Measurements from ENCODE around the gene ARL14EPL. TPM values are rescaled to one million over a fixed set of nuclear protein-coding genes. Genes with fewer than 3 reads are reported as not detected.
"Not testable (repeated sequence)": the region's sequence is repeated elsewhere in the genome, so short reads cannot be mapped to it uniquely, and the experiment has no call there.

ARL14EPL gene
- total RNA-seq, 2 experiments from 2014 or later, result not detected

- Mint-ChIP-seq H3K4me1 (ENCODE audit: low read depth) (no peaks in the 10 kb centered on the region), H3K4me3 (no peak overlapping the region), H3K27me3 (peaks cover 31% of the 10 kb centered on the region), H3K9me3 (no peaks in the 10 kb centered on the region), H3K36me3 (no peaks in the 10 kb centered on the region), H3K27ac (no peak overlapping the region)
- intact Hi-C loops (cut with micrococcal nuclease), result no loop called here
- POLR2A ChIA-PET, result no interaction called here
- CTCF ChIA-PET, result no interaction called here
- DNase-seq, result no peak
Measured at GRCh38 chr5:116063950-116064349, 31.7 kb downstream of the ARL14EPL start.

GRCh38 chr5:116068028-116068632 is 35.9 kb downstream of the ARL14EPL start:
- CTCF ChIA-PET, result interaction anchor here (0.7 to 3.7 kb wide), 16 partner anchors 9 to 760 kb away, joined by 3 to 24 read pairs (median 4); partner anchors contain the start of genes AP3S1, ATG12 and COMMD10

GRCh38 chr5:116071211-116071610 is 38.9 kb downstream of the ARL14EPL start:
- H3K4me3 Mint-ChIP-seq, result no peak overlapping the region
- H3K27me3 Mint-ChIP-seq, result peaks cover 16% of the 10 kb centered on the region
- DNase-seq, result no peak
- ChIA-PET CTCF (no interaction called here), POLR2A (no interaction called here)
- intact Hi-C loops (cut with micrococcal nuclease), result no loop called here
- no peak overlapping the region for H3K27ac Mint-ChIP-seq
- H3K4me1 Mint-ChIP-seq (ENCODE audit: low read depth), result peaks cover 13% of the 10 kb centered on the region
- no peaks in the 10 kb centered on the region for H3K9me3 Mint-ChIP-seq
- H3K36me3 Mint-ChIP-seq, result no peaks in the 10 kb centered on the region

More at GRCh38 chr5:116068028-116068632, 35.9 kb downstream of the ARL14EPL start:
- H3K9me3 Mint-ChIP-seq, result no peaks in the 10 kb centered on the region
- DNase-seq, result no peak
- H3K4me3 Mint-ChIP-seq, result no peak overlapping the region
- POLR2A ChIA-PET, result no interaction called here
- peaks cover 25% of the 10 kb centered on the region for H3K27me3 Mint-ChIP-seq
- no peak overlapping the region for H3K27ac Mint-ChIP-seq
- intact Hi-C loops (cut with micrococcal nuclease), result loop anchor here (1.0 kb wide), 2 partner anchors 229 to 434 kb away; no protein-coding TSS in a partner anchor
- H3K4me1 Mint-ChIP-seq (ENCODE audit: low read depth), result no peaks in the 10 kb centered on the region
- H3K36me3 Mint-ChIP-seq, result no peaks in the 10 kb centered on the region

GRCh38 chr5:116075191-116075831 is 43.0 kb downstream of the ARL14EPL start:
- Mint-ChIP-seq H3K9me3 (no peaks in the 10 kb centered on the region), H3K36me3 (peaks cover 4% of the 10 kb centered on the region), H3K27me3 (peaks cover 6% of the 10 kb centered on the region), H3K4me1 (ENCODE audit: low read depth) (peaks cover 25% of the 10 kb centered on the region), H3K27ac (no peak overlapping the region), H3K4me3 (no peak overlapping the region)
- DNase-seq, result peak; percentile 13
- intact Hi-C loops (cut with micrococcal nuclease), result no loop called here
- ChIA-PET POLR2A (no interaction called here), CTCF (interaction anchor here (0.9 to 1.8 kb wide), 3 partner anchors 9 to 441 kb away, joined by 3 to 7 read pairs (median 5); partner anchors contain the start of gene COMMD10)

GRCh38 chr5:116076496-116076895 is 44.2 kb downstream of the ARL14EPL start:
- POLR2A ChIA-PET, result interaction anchor here (0.9 kb wide), 1 partner anchor 10 kb away, joined by 4 read pairs; no protein-coding TSS in a partner anchor
- DNase-seq, result peak; percentile 15
- H3K27ac Mint-ChIP-seq, result no peak overlapping the region
- peaks cover 4% of the 10 kb centered on the region for H3K27me3 Mint-ChIP-seq
- no peaks in the 10 kb centered on the region for H3K9me3 Mint-ChIP-seq
- intact Hi-C loops (cut with micrococcal nuclease), result loop anchor here (1.0 kb wide), 1 partner anchor 8 kb away; no protein-coding TSS in a partner anchor
- CTCF ChIA-PET, result interaction anchor here (0.9 to 1.8 kb wide), 5 partner anchors 8 to 442 kb away, joined by 3 to 8 read pairs (median 5); partner anchors contain the start of gene COMMD10
- H3K4me1 Mint-ChIP-seq (ENCODE audit: low read depth), result peaks cover 25% of the 10 kb centered on the region
- H3K4me3 Mint-ChIP-seq, result no peak overlapping the region
- peaks cover 5% of the 10 kb centered on the region for H3K36me3 Mint-ChIP-seq

- ChIA-PET POLR2A (no interaction called here), CTCF (interaction anchor here (1.0 kb wide), 1 partner anchor 10 kb away, joined by 5 read pairs; no protein-coding TSS in a partner anchor)
- DNase-seq, result no peak
- H3K27ac Mint-ChIP-seq, result no peak overlapping the region
- no peaks in the 10 kb centered on the region for H3K9me3 Mint-ChIP-seq
- intact Hi-C loops (cut with micrococcal nuclease), result no loop called here
- peaks cover 10% of the 10 kb centered on the region for H3K36me3 Mint-ChIP-seq
- no peak overlapping the region for H3K4me3 Mint-ChIP-seq
- peaks cover 36% of the 10 kb centered on the region for H3K4me1 Mint-ChIP-seq (ENCODE audit: low read depth)
- peaks cover 4% of the 10 kb centered on the region for H3K27me3 Mint-ChIP-seq
Measured at GRCh38 chr5:116078199-116078598, 45.9 kb downstream of the ARL14EPL start.

GRCh38 chr5:116084287-116084691 is 52.0 kb downstream of the ARL14EPL start:
- Mint-ChIP-seq H3K4me1 (ENCODE audit: low read depth) (peaks cover 35% of the 10 kb centered on the region), H3K27ac (peak overlapping the region; percentile 83), H3K4me3 (peak overlapping the region; percentile 88), H3K27me3 (no peaks in the 10 kb centered on the region), H3K36me3 (peaks cover 21% of the 10 kb centered on the region), H3K9me3 (no peaks in the 10 kb centered on the region)
- CTCF ChIA-PET, result interaction anchor here (0.9 to 2.3 kb wide), 4 partner anchors 8 to 241 kb away, joined by 3 to 6 read pairs (median 4); no protein-coding TSS in a partner anchor
- DNase-seq, result peak; percentile 57
- POLR2A ChIA-PET, result no interaction called here
- intact Hi-C loops (cut with micrococcal nuclease), result loop anchor here (1.0 kb wide), 1 partner anchor 8 kb away; no protein-coding TSS in a partner anchor

GRCh38 chr5:116084871-116085715 is 52.8 kb downstream of the ARL14EPL start, which contains the start of gene COMMD10:
Gene COMMD10, plus strand, starts transcription at chr5:116085025.
- DNase-seq, result peak; percentile 81
- ChIA-PET POLR2A (interaction anchor here (0.9 kb wide), 1 partner anchor 13 kb away, joined by 4 read pairs; no protein-coding TSS in a partner anchor), CTCF (interaction anchor here (0.9 to 2.3 kb wide), 4 partner anchors 9 to 242 kb away, joined by 3 to 6 read pairs (median 4); no protein-coding TSS in a partner anchor)
- intact Hi-C loops (cut with micrococcal nuclease), result loop anchor here (1.0 to 5.0 kb wide), 3 partner anchors 9 to 543 kb away; partner anchors contain the start of genes AP3S1, ATG12 and FEM1C
- Mint-ChIP-seq H3K9me3 (no peaks in the 10 kb centered on the region), H3K36me3 (peaks cover 23% of the 10 kb centered on the region), H3K27ac (peak within 1 kb of the TSS; percentile 93), H3K27me3 (no peaks in the 10 kb centered on the region), H3K4me1 (ENCODE audit: low read depth) (peaks cover 37% of the 10 kb centered on the region), H3K4me3 (peak within 1 kb of the TSS; percentile 88)

GRCh38 chr5:116086309-116086708 is 54.0 kb downstream of the ARL14EPL start:
- peaks cover 37% of the 10 kb centered on the region for H3K4me1 Mint-ChIP-seq (ENCODE audit: low read depth)
- ChIA-PET CTCF (interaction anchor here (2.3 kb wide), 1 partner anchor 18 kb away, joined by 6 read pairs; no protein-coding TSS in a partner anchor), POLR2A (interaction anchor here (0.7 kb wide), 1 partner anchor 10 kb away, joined by 4 read pairs; no protein-coding TSS in a partner anchor)
- peak overlapping the region; percentile 64 for H3K27ac Mint-ChIP-seq
- H3K9me3 Mint-ChIP-seq, H3K27me3 Mint-ChIP-seq, DNase-seq: not testable (repeated sequence)
- peak overlapping the region; percentile 43 for H3K4me3 Mint-ChIP-seq
- peaks cover 25% of the 10 kb centered on the region for H3K36me3 Mint-ChIP-seq
- intact Hi-C loops (cut with micrococcal nuclease), result loop anchor here (5.0 kb wide), 1 partner anchor 544 kb away; the partner anchor contains the start of gene FEM1C

- H3K27ac Mint-ChIP-seq, result no peak overlapping the region
- POLR2A ChIA-PET, result no interaction called here
- H3K36me3 Mint-ChIP-seq, result peaks cover 26% of the 10 kb centered on the region
Measured at GRCh38 chr5:116088062-116088461, 55.8 kb downstream of the ARL14EPL start.

GRCh38 chr5:116090302-116090701 is 58.0 kb downstream of the ARL14EPL start:
- POLR2A ChIA-PET, result no interaction called here
- CTCF ChIA-PET, result no interaction called here
- H3K27me3 Mint-ChIP-seq, result no peaks in the 10 kb centered on the region
- H3K4me3 Mint-ChIP-seq, result no peak overlapping the region
- H3K9me3 Mint-ChIP-seq, result no peaks in the 10 kb centered on the region
- intact Hi-C loops (cut with micrococcal nuclease), result no loop called here
- peaks cover 17% of the 10 kb centered on the region for H3K4me1 Mint-ChIP-seq (ENCODE audit: low read depth)
- peaks cover 37% of the 10 kb centered on the region for H3K36me3 Mint-ChIP-seq
- no peak for DNase-seq
- H3K27ac Mint-ChIP-seq, result no peak overlapping the region

More at GRCh38 chr5:116088062-116088461, 55.8 kb downstream of the ARL14EPL start:
- Mint-ChIP-seq H3K4me3 (no peak overlapping the region), H3K4me1 (ENCODE audit: low read depth) (peaks cover 27% of the 10 kb centered on the region), H3K27me3 (no peaks in the 10 kb centered on the region), H3K9me3 (no peaks in the 10 kb centered on the region)
- intact Hi-C loops (cut with micrococcal nuclease), result loop anchor here (5.0 kb wide), 1 partner anchor 546 kb away; the partner anchor contains the start of gene FEM1C
- CTCF ChIA-PET, result no interaction called here
- DNase-seq, result no peak
